ENCODE results near the gene RGS5.
"Not testable (repeated sequence)": the region's sequence is repeated elsewhere in the genome, so short reads cannot be mapped to it uniquely, and the experiment has no call there.

Gene RGS5

GRCh38 chr1:163202833-163203451, at the start of gene RGS5:
TSS of gene RGS5 (minus strand) at chr1:163202916. CDS start at chr1:163202835, 81 bp downstream.
- DNase-seq: no peak

- no peak for DNase-seq
Measured at GRCh38 chr1:163250382-163250974, 47.8 kb upstream of the RGS5 start.

- DNase-seq: no peak
Measured at GRCh38 chr1:163248064-163248463, 45.3 kb upstream of the RGS5 start.

- DNase-seq: not testable (repeated sequence)
Measured at GRCh38 chr1:163244648-163245047, 41.9 kb upstream of the RGS5 start.

- no peak for DNase-seq
Measured at GRCh38 chr1:163241746-163242145, 39.0 kb upstream of the RGS5 start.

GRCh38 chr1:163240705-163241104, 38.0 kb upstream of the RGS5 start:
- no peak for DNase-seq

GRCh38 chr1:163233643-163234042, 30.9 kb upstream of the RGS5 start:
- not testable (repeated sequence) for DNase-seq

- no peak for DNase-seq
Measured at GRCh38 chr1:163231385-163231784, 28.7 kb upstream of the RGS5 start.

- DNase-seq: no peak
Measured at GRCh38 chr1:163230827-163231226, 28.1 kb upstream of the RGS5 start.

GRCh38 chr1:163228271-163228670, 25.6 kb upstream of the RGS5 start:
- DNase-seq: not testable (repeated sequence)

- no peak for DNase-seq
Measured at GRCh38 chr1:163227126-163227525, 24.4 kb upstream of the RGS5 start.

- DNase-seq: no peak
Measured at GRCh38 chr1:163213626-163214025, 10.9 kb upstream of the RGS5 start.

- no peak for DNase-seq
Measured at GRCh38 chr1:163211667-163212066, 9.0 kb upstream of the RGS5 start.

GRCh38 chr1:163205513-163205912, 2.8 kb upstream of the RGS5 start:
- DNase-seq: no peak

GRCh38 chr1:163203561-163203960, 845 bp upstream of the RGS5 start:
- no peak for DNase-seq

- no peak for DNase-seq
Measured at GRCh38 chr1:163201906-163202305, 810 bp downstream of the RGS5 start.

- no peak for DNase-seq
Measured at GRCh38 chr1:163197022-163197421, 5.7 kb downstream of the RGS5 start.

GRCh38 chr1:163196449-163196787, 6.3 kb downstream of the RGS5 start:
- no peak for DNase-seq

- no peak for DNase-seq
Measured at GRCh38 chr1:163195728-163196448, 6.8 kb downstream of the RGS5 start.

- DNase-seq: no peak
Measured at GRCh38 chr1:163191301-163191700, 11.4 kb downstream of the RGS5 start.

- no peak for DNase-seq
Measured at GRCh38 chr1:163188947-163189346, 13.8 kb downstream of the RGS5 start.

GRCh38 chr1:163187849-163188248, 14.9 kb downstream of the RGS5 start:
- DNase-seq: no peak

- no peak for DNase-seq
Measured at GRCh38 chr1:163186862-163187261, 15.9 kb downstream of the RGS5 start.

- DNase-seq: no peak
Measured at GRCh38 chr1:163182330-163182949, 20.3 kb downstream of the RGS5 start.

Data from RPMI8226 (cell line).